HCT116 (cell line): ENCODE results near the gene MEGF6. TPM values are rescaled to one million over a fixed set of nuclear protein-coding genes. Genes with fewer than 3 reads are reported as not detected.

Source experiments
- ATAC-seq: fragments of 200-7000 bp; cut with Tn5 transposase; 2 replicates; pipeline ENCODE4 v1.9.1; 2020; ENCODE audit warnings: mild to moderate bottlenecking, moderate library complexity
- BruUV-seq: library from RNA; stranded (reverse); fragments of 400-500 nt; replicated peaks from 2 replicates; lab custom pipeline; 2021; lab: Mats Ljungman, UMichigan
- CTCF ChIA-PET: fragments of 300-600 bp; sonication (Branson Sonifier 250); formaldehyde crosslinking; loops from one replicate; lab custom pipeline; 2021; ENCODE audit warnings: antibody characterized with exemption; lab: Charles Lee
- POLR2A ChIA-PET: fragments of 300-600, 350-600 bp; sonication (Branson Sonifier 250); formaldehyde crosslinking; loops from one replicate; lab custom pipeline; 2021; ENCODE audit warnings: antibody characterized with exemption; lab: Charles Lee
- RAD21 ChIA-PET, 2 experiments: fragments of 300-600 bp; sonication (Branson Sonifier 250); formaldehyde crosslinking; loops; one replicate each; lab custom pipeline; 2023; ENCODE audit warnings: low total read pairs in 2 of 2; ENCODE audit not compliant: uncharacterized antibody in 2 of 2, unreplicated experiment in 2 of 2, low non-redundant PET in 1 of 2; lab: Charles Lee
- DNase-seq: peaks from one replicate; pipeline ENCODE4 v3.0.0-alpha.2; 2010; ENCODE audit warnings: low read depth, low spot score
- H2AFZ ChIP-seq: fragments of 200-600 bp; shearing (Covaris generic), sonication (generic); 2 replicates; pipeline ENCODE4 v1.6.1; 2017; ENCODE audit warnings: low read depth, mixed run types, mixed read lengths, antibody characterized with exemption, low read length; ENCODE audit not compliant: poor library complexity, severe bottlenecking
- H3K27ac ChIP-seq: 2 replicates; pipeline ENCODE4 v1.5.1; 2012; ENCODE audit warnings: low read depth, low read length
- H3K27me3 ChIP-seq: fragments of 200-600 bp; sonication (generic); 2 replicates; pipeline ENCODE4 v1.6.1; 2016; ENCODE audit warnings: mixed run types, low read length, mixed read lengths; ENCODE audit not compliant: insufficient read depth
- H3K36me3 ChIP-seq, 2 experiments: fragments of 200-500 bp in 1 of 2; fragments of 200-600 bp in 1 of 2; sonication (Bioruptor generic) in 1 of 2; sonication (generic) in 1 of 2; 2 replicates each; pipeline versions ENCODE4 v1.5.1 to v1.6.1; 2014 to 2016; ENCODE audit warnings: low read length in 2 of 2, inconsistent platforms in 1 of 2, mixed read lengths in 1 of 2, mixed run types in 1 of 2; ENCODE audit not compliant: insufficient read depth in 2 of 2, control insufficient read depth in 1 of 2
- H3K4me1 ChIP-seq, 2 experiments: fragments of 200-600 bp in 1 of 2; sonication (generic) in 1 of 2; 2 replicates each; pipeline versions ENCODE4 v1.5.1 to v1.6.1; 2012 to 2017; ENCODE audit warnings: low read length in 2 of 2, inconsistent platforms in 1 of 2, mild to moderate bottlenecking in 1 of 2, mixed read lengths in 1 of 2, mixed run types in 1 of 2, moderate library complexity in 1 of 2; ENCODE audit not compliant: insufficient read depth in 2 of 2, control insufficient read depth in 1 of 2
- H3K4me2 ChIP-seq: fragments of 200-600 bp; sonication (generic); 2 replicates; pipeline ENCODE4 v1.6.1; 2017; ENCODE audit warnings: mixed run types, low read length, mixed read lengths
- H3K4me3 ChIP-seq, 2 experiments: fragments of 200-600 bp in 1 of 2; sonication (generic) in 1 of 2; replicated peaks in 1 of 2; 2 replicates each; pipeline ENCODE4 v1.5.1; 2011 to 2016; ENCODE audit warnings: low read length in 2 of 2, control low read depth in 1 of 2, low read depth in 1 of 2, mild to moderate bottlenecking in 1 of 2, mixed read lengths in 1 of 2, mixed run types in 1 of 2
- H3K79me2 ChIP-seq: fragments of 200-600 bp; sonication (generic); 2 replicates; pipeline ENCODE4 v1.6.1; 2017; ENCODE audit warnings: mild to moderate bottlenecking, mixed run types, low read length, moderate library complexity, mixed read lengths; ENCODE audit not compliant: insufficient read depth
- H3K9ac ChIP-seq: fragments of 200-600 bp; sonication (generic); 2 replicates; pipeline ENCODE4 v1.6.1; 2016; ENCODE audit warnings: low read length, mixed read lengths
- H3K9me2 ChIP-seq: fragments of 200-600 bp; sonication (generic), shearing (Covaris generic); 2 replicates; pipeline ENCODE4 v1.6.1; 2017; ENCODE audit warnings: mixed run types, mild to moderate bottlenecking, moderate library complexity; ENCODE audit not compliant: insufficient read depth
- H3K9me3 ChIP-seq, 2 experiments: fragments of 200-500 bp in 1 of 2; fragments of 200-600 bp in 1 of 2; sonication (Bioruptor generic) in 1 of 2; sonication (generic) in 1 of 2; 2 replicates each; pipeline ENCODE4 v1.6.1; 2014 to 2017; ENCODE audit warnings: low read length in 2 of 2, mixed read lengths in 2 of 2, inconsistent platforms in 1 of 2, low read depth in 1 of 2, mild to moderate bottlenecking in 1 of 2, mixed run types in 1 of 2, moderate library complexity in 1 of 2; ENCODE audit not compliant: control insufficient read depth in 1 of 2, insufficient read depth in 1 of 2
- H4K20me1 ChIP-seq: fragments of 200-600 bp; sonication (generic), shearing (Covaris generic); 2 replicates; pipeline ENCODE4 v1.6.1; 2017; ENCODE audit warnings: mixed run types, mild to moderate bottlenecking, moderate library complexity; ENCODE audit not compliant: insufficient read depth
- CBX3 ChIP-seq: IDR thresholded peaks from 2 replicates; pipeline ENCODE4 v1.6.1; 2012; ENCODE audit warnings: low read depth
- ELF1 ChIP-seq: IDR thresholded peaks from 2 replicates; pipeline ENCODE4 v1.6.1; 2012; ENCODE audit warnings: low read depth, borderline replicate concordance
- EZH2phosphoT487 ChIP-seq: fragments of 200-600 bp; IDR thresholded peaks from 2 replicates; pipeline ENCODE4 v1.6.1; 2018; ENCODE audit warnings: antibody characterized with exemption, borderline replicate concordance
- JUND ChIP-seq: IDR thresholded peaks from 2 replicates; pipeline ENCODE4 v1.6.1; 2012
- POLR2AphosphoS5 ChIP-seq: IDR thresholded peaks from 2 replicates; pipeline ENCODE4 v1.6.1; 2011; ENCODE audit warnings: mild to moderate bottlenecking, low read depth, low read length, moderate library complexity
- RAD21 ChIP-seq: IDR thresholded peaks from 2 replicates; pipeline ENCODE4 v1.6.1; 2012; ENCODE audit warnings: low read depth, mild to moderate bottlenecking
- SIN3A ChIP-seq: IDR thresholded peaks from 2 replicates; pipeline ENCODE4 v1.6.1; 2012; ENCODE audit warnings: low read depth
- TCF7L2 ChIP-seq: IDR thresholded peaks from 2 replicates; pipeline ENCODE4 v1.7.0; 2011; ENCODE audit warnings: borderline replicate concordance, inconsistent platforms; ENCODE audit not compliant: insufficient read depth, insufficient read length; ENCODE audit errors: extremely low read depth
- YY1 ChIP-seq: IDR thresholded peaks from 2 replicates; pipeline ENCODE4 v1.6.1; 2011; ENCODE audit warnings: low read length, low read depth, moderate library complexity, mild to moderate bottlenecking; ENCODE audit not compliant: insufficient replicate concordance; ENCODE audit errors: extremely low read depth
- ZBTB33 ChIP-seq: IDR thresholded peaks from 2 replicates; pipeline ENCODE4 v1.6.1; 2011; ENCODE audit warnings: mild to moderate bottlenecking, low read length, moderate library complexity; ENCODE audit not compliant: insufficient replicate concordance; ENCODE audit errors: extremely low read depth
- ZNF274 ChIP-seq: fragments of 200-500 bp; sonication (Bioruptor generic); IDR thresholded peaks from 2 replicates; pipeline ENCODE4 v1.6.1; 2014; ENCODE audit warnings: mild to moderate bottlenecking, low read depth, low read length, inconsistent platforms
- intact Hi-C: fragments of 100-400 bp; cut with micrococcal nuclease; formaldehyde crosslinking; loops from 2 replicates; pipeline ENCODE4 v1.10.0; 2022
- total RNA-seq: library from RNA; stranded (reverse); gene quantifications from one replicate; pipeline ENCODE4 v1.2.1, GENCODE V29; 2021; ENCODE audit not compliant: unreplicated experiment

MEGF6 gene
- total RNA-seq, 1 experiment from 2014 or later, result 47.6 TPM

DNA sequence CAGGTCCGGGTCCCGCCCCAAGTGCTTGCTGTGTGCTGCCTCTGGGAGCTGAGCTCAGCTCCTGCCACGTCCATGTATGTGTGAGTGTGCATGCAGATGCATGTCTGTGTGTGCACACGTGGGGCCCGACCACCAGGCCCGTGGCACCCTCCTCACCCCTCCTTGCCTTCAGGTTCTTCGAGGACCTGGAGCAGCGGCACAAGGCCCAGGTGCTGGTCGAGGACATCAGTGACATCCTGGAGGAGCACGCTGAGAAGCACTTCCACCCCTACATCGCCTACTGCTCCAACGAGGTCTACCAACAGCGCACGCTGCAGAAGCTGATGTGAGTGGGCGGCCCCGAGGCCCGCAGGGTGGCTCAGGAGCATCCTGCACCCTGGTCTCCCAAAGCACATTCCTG lies 138.4 kb downstream of the MEGF6 start (continued):
- TF ChIP-seq POLR2AphosphoS5, result no peak
- no peak for TF ChIP-seq ZNF274
- no peak for TF ChIP-seq TCF7L2
- no peak for TF ChIP-seq SIN3A
- no peak for TF ChIP-seq EZH2phosphoT487
- no peak for TF ChIP-seq YY1
- no peak for TF ChIP-seq ELF1

DNA sequence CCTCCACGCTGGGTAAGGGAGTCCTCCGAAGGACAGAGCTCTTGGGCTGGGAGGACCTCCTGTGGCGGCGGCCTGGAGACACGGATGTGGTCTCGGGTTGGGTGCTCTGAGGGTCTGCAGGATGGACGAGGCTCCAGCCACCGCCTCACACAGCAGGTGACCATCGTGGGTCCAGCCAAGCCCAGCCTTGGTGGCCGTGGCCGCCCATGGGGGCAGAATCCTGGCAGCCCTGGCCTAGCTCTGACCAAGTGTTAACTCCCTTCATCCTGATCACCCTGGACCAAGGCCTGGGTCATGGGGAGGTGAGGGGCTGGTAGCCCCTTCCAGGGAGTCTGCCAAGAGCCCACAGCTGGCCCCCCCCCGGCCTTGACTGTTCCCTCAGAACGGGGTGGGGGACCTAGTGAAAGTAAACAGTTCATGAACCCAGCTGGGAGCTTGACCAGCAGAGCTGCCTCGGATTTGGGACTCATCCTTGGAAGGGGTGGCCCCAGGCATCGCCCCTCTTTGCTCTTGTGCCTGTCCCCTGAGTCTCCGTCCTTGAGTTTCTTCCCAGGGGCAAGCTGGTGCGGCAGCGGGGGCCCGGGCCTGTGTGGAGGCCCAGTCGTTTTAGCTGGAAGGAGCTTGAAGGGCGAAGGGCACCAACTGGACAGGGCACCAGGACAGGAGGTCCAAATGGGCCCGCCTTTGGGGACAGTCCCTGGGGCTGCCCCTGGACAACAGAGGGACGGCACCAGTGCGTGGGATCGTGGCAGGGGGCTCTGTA lies 139.0 kb downstream of the MEGF6 start:
- H3K27ac ChIP-seq, result no peak overlapping the region
- BruUV-seq, result no TSS peak

More for the DNA sequence above, 139.0 kb downstream of the MEGF6 start:
- Histone ChIP-seq H3K27me3 (no peaks in the 10 kb centered on the region), H3K4me1 (peaks cover 0 to 12% of the 10 kb centered on the region in 2 experiments; a peak in 1 of 4 replicates), H3K4me2 (no peak overlapping the region), H3K9ac (no peak overlapping the region), H3K79me2 (no peaks in the 10 kb centered on the region), H4K20me1 (no peaks in the 10 kb centered on the region), H2AFZ (no peak overlapping the region), H3K4me3 (no peak overlapping the region), H3K36me3 (0 out of 4 replicates have a peak, but pooled peaks cover 0 to 3% of the 10 kb centered on the region in 2 experiments), H3K9me2 (no peaks in the 10 kb centered on the region), H3K9me3 (no peaks in the 10 kb centered on the region)
- ChIA-PET POLR2A (no interaction called here), RAD21 (no interaction called here), CTCF (interaction anchor here (1.2 kb wide), 2 partner anchors 10 to 19 kb away, joined by 4 to 7 read pairs; no protein-coding TSS in a partner anchor)
- TF ChIP-seq JUND (no peak), ZBTB33 (no peak), EZH2phosphoT487 (no peak), CBX3 (no peak), RAD21 (no peak), ELF1 (no peak), TCF7L2 (no peak)
- DNase-seq (no peak), ATAC-seq (no peak)
- intact Hi-C loops, result no loop called here
